ENCODE measurements around the gene SETD1A. TPM values are rescaled to one million over a fixed set of nuclear protein-coding genes. Genes with fewer than 3 reads are reported as not detected.

Gene SETD1A
- total RNA-seq, 2 donors from 2014 or later, result 10.0 to 29.1 TPM

- Histone ChIP-seq H3K4me3 (peak overlapping the region in 1 of 2 donors; percentile 61), H3K9me3 (no peaks in the 10 kb centered on the region), H3K27me3 (replicated peaks; ENCODE audit: insufficient read depth) (no peaks in the 10 kb centered on the region), H3K4me1 (replicated peaks) (no peaks in the 10 kb centered on the region), H3K27ac (peak overlapping the region; percentile 92 to 96), H3K36me3 (peaks cover 0 to 2% of the 10 kb centered on the region in 2 donors)
- TF ChIP-seq POLR2AphosphoS5 (IDR thresholded peaks at IDR 0.05) (no peak), POLR2A (IDR thresholded peaks at IDR 0.05) (no peak), CTCF (IDR thresholded peaks at IDR 0.05) (no peak)
- WGBS, result 55% methylated on average over 11 of the region's 11 CpGs
- DNase-seq (ENCODE audit: low spot score), result no peak
- intact Hi-C loops (cut with DNase I), result loop anchor here (5.0 kb wide), 1 partner anchor 83 kb away; no protein-coding TSS in a partner anchor
Measured at GRCh38 chr16:30924913-30925631, 32.5 kb upstream of the SETD1A start.

GRCh38 chr16:30925632-30925987 lies 31.9 kb upstream of the SETD1A start:
- Histone ChIP-seq H3K27me3 (replicated peaks; ENCODE audit: insufficient read depth) (no peaks in the 10 kb centered on the region), H3K4me1 (replicated peaks) (no peaks in the 10 kb centered on the region), H3K36me3 (peaks cover 0 to 7% of the 10 kb centered on the region in 2 donors), H3K27ac (no peak overlapping the region), H3K9me3 (no peaks in the 10 kb centered on the region), H3K4me3 (no peak overlapping the region)
- no peak for TF ChIP-seq POLR2A (IDR thresholded peaks at IDR 0.05)
- no peak for TF ChIP-seq POLR2AphosphoS5 (IDR thresholded peaks at IDR 0.05)
- no peak for TF ChIP-seq CTCF (IDR thresholded peaks at IDR 0.05)
- DNase-seq (ENCODE audit: low spot score), result no peak
- intact Hi-C loops (cut with DNase I), result no loop called here
- 89% methylated on average over 26 of the region's 26 CpGs for WGBS

- Histone ChIP-seq H3K36me3 (peaks cover 0 to 7% of the 10 kb centered on the region in 2 donors), H3K27ac (no peak overlapping the region), H3K4me3 (no peak overlapping the region), H3K4me1 (replicated peaks) (no peaks in the 10 kb centered on the region), H3K9me3 (no peaks in the 10 kb centered on the region), H3K27me3 (replicated peaks; ENCODE audit: insufficient read depth) (no peaks in the 10 kb centered on the region)
- intact Hi-C loops (cut with DNase I), result no loop called here
- TF ChIP-seq POLR2AphosphoS5 (IDR thresholded peaks at IDR 0.05), result no peak
- no peak for TF ChIP-seq POLR2A (IDR thresholded peaks at IDR 0.05)
- no peak for TF ChIP-seq CTCF (IDR thresholded peaks at IDR 0.05)
- 71% methylated on average over 10 of the region's 10 CpGs for WGBS
- DNase-seq (ENCODE audit: low spot score), result no peak
Measured at GRCh38 chr16:30925995-30926811, 31.4 kb upstream of the SETD1A start.

DNA sequence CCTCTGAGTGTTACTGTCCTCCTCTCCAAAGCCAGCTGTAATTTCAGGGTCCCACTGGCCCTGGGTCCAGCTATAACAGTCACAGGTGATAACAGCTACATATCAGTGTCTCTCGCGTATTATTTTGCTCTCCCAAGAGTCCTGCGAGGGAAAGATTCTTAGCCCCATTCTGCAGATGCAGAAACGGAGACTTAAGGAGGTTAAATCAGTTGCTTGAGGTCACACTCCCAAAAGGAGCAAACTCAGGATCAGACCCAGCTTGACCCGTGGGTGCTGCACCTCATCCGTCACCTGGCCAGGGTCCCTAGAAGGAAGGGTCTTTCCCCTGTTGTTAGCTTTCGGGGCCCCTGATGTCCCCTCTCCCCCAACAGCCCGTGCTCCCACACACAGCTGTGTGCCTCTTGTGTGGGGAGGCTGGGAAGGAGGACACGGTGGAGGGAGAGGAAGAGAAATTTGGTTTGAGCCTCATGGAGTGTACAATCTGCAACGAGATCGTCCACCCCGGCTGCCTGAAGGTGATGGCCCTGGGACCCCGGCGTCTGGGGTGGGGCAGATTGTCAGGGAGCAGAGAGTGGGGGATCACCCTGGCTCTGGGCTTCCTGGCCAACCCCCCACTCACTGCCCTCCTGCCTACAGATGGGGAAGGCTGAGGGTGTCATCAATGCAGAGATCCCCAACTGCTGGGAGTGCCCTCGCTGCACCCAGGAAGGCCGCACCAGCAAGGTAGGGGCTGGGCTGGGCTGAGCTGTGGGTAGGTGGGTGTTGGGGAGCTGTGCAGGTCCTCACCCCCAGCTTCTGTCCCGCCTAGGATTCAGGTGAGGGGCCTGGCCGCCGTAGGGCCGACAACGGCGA lies 30.4 kb upstream of the SETD1A start:
- TF ChIP-seq POLR2A (IDR thresholded peaks at IDR 0.05), result no peak
- TF ChIP-seq CTCF (IDR thresholded peaks at IDR 0.05), result no peak
- intact Hi-C loops (cut with DNase I), result no loop called here
- no peak for DNase-seq (ENCODE audit: low spot score)

More for the DNA sequence above, 30.4 kb upstream of the SETD1A start:
- 84% methylated on average over 22 of the region's 22 CpGs for WGBS
- H3K4me3 ChIP-seq, result no peak overlapping the region
- H3K36me3 ChIP-seq, result peaks cover 0 to 7% of the 10 kb centered on the region in 2 donors
- no peaks in the 10 kb centered on the region for H3K9me3 ChIP-seq
- H3K4me1 ChIP-seq (replicated peaks), result no peaks in the 10 kb centered on the region
- H3K27ac ChIP-seq, result peak overlapping the region in 1 of 2 donors; percentile 14
- H3K27me3 ChIP-seq (replicated peaks; ENCODE audit: insufficient read depth), result no peaks in the 10 kb centered on the region
